Spleen (tissue), 11 donors: Measurements from ENCODE around the gene ACKR1. TPM values are rescaled to one million over a fixed set of nuclear protein-coding genes. Genes with fewer than 3 reads are reported as not detected.

Experiments
- DNase-seq: peaks from one replicate; pipeline ENCODE4 v3.0.0-alpha.2; 2020
- H3K27ac ChIP-seq, 8 donors: fragments of 200-600 bp; sonication (generic) in 7 of 8; 1 replicate in 4 of 8; 2 replicates in 4 of 8; pipeline versions ENCODE4 v1.5.0 to v1.8.0; 2016 to 2021; ENCODE audit warnings: inconsistent platforms in 4 of 8, mild to moderate bottlenecking in 4 of 8, moderate library complexity in 1 of 8
- H3K27me3 ChIP-seq, 7 donors: fragments of 200-600 bp; sonication (generic) in 6 of 7; replicated peaks in 1 of 7; 1 replicate in 4 of 7; 2 replicates in 3 of 7; pipeline versions ENCODE4 v1.5.0 to v1.8.0; 2016 to 2021; ENCODE audit warnings: inconsistent platforms in 3 of 7, mild to moderate bottlenecking in 1 of 7
- H3K36me3 ChIP-seq, 6 donors: fragments of 200-600 bp; sonication (generic) in 5 of 6; 1 replicate in 4 of 6; 2 replicates in 2 of 6; pipeline versions ENCODE4 v1.5.0 to v1.8.0; 2016 to 2021; ENCODE audit warnings: inconsistent platforms in 2 of 6
- H3K4me1 ChIP-seq, 6 donors: fragments of 200-600 bp; sonication (generic) in 5 of 6; 1 replicate in 3 of 6; 2 replicates in 3 of 6; pipeline versions ENCODE4 v1.5.0 to v1.8.0; 2016 to 2021; ENCODE audit warnings: inconsistent platforms in 3 of 6
- H3K4me3 ChIP-seq, 8 donors: fragments of 200-600 bp; sonication (generic) in 7 of 8; 1 replicate in 4 of 8; 2 replicates in 4 of 8; pipeline versions ENCODE4 v1.5.0 to v1.8.0; 2016 to 2021; ENCODE audit warnings: inconsistent platforms in 4 of 8, mild to moderate bottlenecking in 4 of 8, moderate library complexity in 2 of 8
- H3K9me3 ChIP-seq, 8 donors: fragments of 200-600 bp; sonication (generic) in 7 of 8; 1 replicate in 4 of 8; 2 replicates in 4 of 8; pipeline versions ENCODE4 v1.5.0 to v1.8.0; 2016 to 2021; ENCODE audit warnings: inconsistent platforms in 4 of 8
- CTCF ChIP-seq, 11 experiments: fragments of 200-600 bp in 7 of 11; fragments of 450-650 bp in 4 of 11; sonication (generic) in 4 of 11; IDR thresholded peaks in 8 of 11; conservative IDR thresholded peaks in 3 of 11; 1 replicate in 7 of 11; 2 replicates in 4 of 11; pipeline versions ENCODE4 v1.4.0 to v1.8.0; 2016 to 2021; ENCODE audit warnings: antibody characterized with exemption in 11 of 11, inconsistent platforms in 4 of 11, mild to moderate bottlenecking in 1 of 11
- POLR2A ChIP-seq, 3 donors: fragments of 450-650 bp; IDR thresholded peaks; one replicate each; pipeline ENCODE4 v1.5.1; 2017; ENCODE audit warnings: antibody characterized with exemption in 3 of 3, mild to moderate bottlenecking in 1 of 3
- POLR2AphosphoS5 ChIP-seq, 3 donors: sonication (generic); formaldehyde crosslinking; IDR thresholded peaks; one replicate each; pipeline ENCODE4 v1.5.1; 2017; ENCODE audit warnings: antibody characterized with exemption in 3 of 3
- WGBS, 5 donors: extraction: QIAGEN DNeasy Blood & Tissue Kit in 3 of 5; methylation state at CpG; one replicate each; pipeline versions ENCODE4 v1.1.5 to v1.1.7; 2013 to 2018; 5-methylcytosine and 5-hydroxymethylcytosine counted together
- intact Hi-C: fragments of 100-400 bp; cut with DNase I; formaldehyde crosslinking; loops from one replicate; pipeline ENCODE4 v1.15.0; 2023; ENCODE audit warnings: low total_unique reads
- polyA plus RNA-seq, 3 donors: library from polyadenylated mRNA; stranded (reverse); fragments of 200-250 nt; gene quantifications; one replicate each; pipeline ENCODE4 v1.2.1, GENCODE V29; 2013
- total RNA-seq, 7 donors: library from RNA; depleted of rRNA in 3 of 7; stranded (reverse); fragments of >200 nt in 3 of 7; fragmentation: NEBNext Ultra II Directional in 4 of 7; extraction: Animal tissue kit (Norgen Biotek cat#: 25700) in 4 of 7; gene quantifications; one replicate each; pipeline versions ENCODE4 v1.1.0 to v1.2.1, GENCODE V29; 2016 to 2021
- donor health status: healthy with polysubstance abuse.
- donor health status: DM: no; HTN: no; CAD: no; lungs with moderate emphysema.
- donor health status: DM: no; HTN: no; CAD: no.
- donor health status: Bipolar disorder and iron deficiency.
- donor health status: healthy.
- donor health status: DM: no; HTN: no; CAD: no.
- donor health status: DM: yes; HTN: yes; CAD: no.

ACKR1 gene
- total and polyA plus RNA-seq, 10 donors: 17.6 to 141 (median 99.6) TPM

GRCh38 chr1:159162516-159163265 is 42.0 kb upstream of the ACKR1 start:
- no peaks in the 10 kb centered on the region for H3K36me3 ChIP-seq
- peaks cover 0 to 22% (median 0%) of the 10 kb centered on the region in 7 donors for H3K27me3 ChIP-seq
- TF ChIP-seq POLR2A (IDR thresholded peaks at IDR 0.05) (no peak), CTCF (IDR thresholded peaks at IDR 0.05 in 8 of 11, conservative IDR thresholded peaks at IDR 0.05 in 3 of 11) (no peak), POLR2AphosphoS5 (IDR thresholded peaks at IDR 0.05) (no peak)
- H3K4me3 ChIP-seq: no peak overlapping the region
- no peaks in the 10 kb centered on the region for H3K9me3 ChIP-seq
- H3K27ac ChIP-seq: no peak overlapping the region
- 45 to 63% (median 55%) methylated on average over 4 of the region's 4 CpGs for WGBS, 5 donors
- no peak for DNase-seq
- intact Hi-C loops: loop anchor here (2.0 kb wide), 1 partner anchor 52 kb away; no protein-coding TSS in a partner anchor
- H3K4me1 ChIP-seq: peaks cover 0 to 14% (median 3%) of the 10 kb centered on the region in 6 donors

GRCh38 chr1:159163614-159164228 is 41.0 kb upstream of the ACKR1 start:
- Histone ChIP-seq H3K4me1 (peaks cover 0 to 14% (median 3%) of the 10 kb centered on the region in 6 donors), H3K27ac (no peak overlapping the region), H3K9me3 (no peaks in the 10 kb centered on the region), H3K4me3 (no peak overlapping the region), H3K36me3 (no peaks in the 10 kb centered on the region), H3K27me3 (peaks cover 0 to 32% (median 5%) of the 10 kb centered on the region in 7 donors)
- no peak for DNase-seq
- intact Hi-C loops: loop anchor here (2.0 kb wide), 1 partner anchor 51 kb away; no protein-coding TSS in a partner anchor
- WGBS, 5 donors: 72 to 76% (median 73%) methylated on average over 9 of the region's 9 CpGs
- no peak for TF ChIP-seq POLR2A (IDR thresholded peaks at IDR 0.05)
- TF ChIP-seq POLR2AphosphoS5 (IDR thresholded peaks at IDR 0.05): no peak
- TF ChIP-seq CTCF (IDR thresholded peaks at IDR 0.05 in 8 of 11, conservative IDR thresholded peaks at IDR 0.05 in 3 of 11): no peak

GRCh38 chr1:159168043-159168442 is 36.6 kb upstream of the ACKR1 start:
- peaks cover 0 to 67% (median 27%) of the 10 kb centered on the region in 7 donors for H3K27me3 ChIP-seq
- H3K27ac ChIP-seq: no peak overlapping the region
- DNase-seq: no peak
- H3K36me3 ChIP-seq: no peaks in the 10 kb centered on the region
- no peaks in the 10 kb centered on the region for H3K9me3 ChIP-seq
- no peak overlapping the region for H3K4me3 ChIP-seq
- TF ChIP-seq POLR2A (IDR thresholded peaks at IDR 0.05) (no peak), POLR2AphosphoS5 (IDR thresholded peaks at IDR 0.05) (no peak), CTCF (IDR thresholded peaks at IDR 0.05 in 8 of 11, conservative IDR thresholded peaks at IDR 0.05 in 3 of 11) (no peak)
- peaks cover 0 to 21% (median 12%) of the 10 kb centered on the region in 6 donors for H3K4me1 ChIP-seq
- intact Hi-C loops: no loop called here
- 62 to 72% (median 71%) methylated on average over 4 of the region's 4 CpGs for WGBS, 5 donors

- 62 to 76% (median 67%) methylated on average over 5 of the region's 5 CpGs for WGBS, 5 donors
- intact Hi-C loops: no loop called here
- H3K27ac ChIP-seq: no peak overlapping the region
- no peaks in the 10 kb centered on the region for H3K36me3 ChIP-seq
- peaks cover 0 to 25% (median 12%) of the 10 kb centered on the region in 6 donors for H3K4me1 ChIP-seq
- H3K9me3 ChIP-seq: no peaks in the 10 kb centered on the region
- no peak for DNase-seq
- TF ChIP-seq POLR2A (IDR thresholded peaks at IDR 0.05): no peak
- TF ChIP-seq POLR2AphosphoS5 (IDR thresholded peaks at IDR 0.05): no peak
- TF ChIP-seq CTCF (IDR thresholded peaks at IDR 0.05 in 8 of 11, conservative IDR thresholded peaks at IDR 0.05 in 3 of 11): no peak
- H3K27me3 ChIP-seq: peaks cover 0 to 87% (median 36%) of the 10 kb centered on the region in 7 donors
- H3K4me3 ChIP-seq: no peak overlapping the region
These were observed 34.0 kb upstream of the ACKR1 start for GRCh38 chr1:159170639-159171038.
